Ishikawa (cell line): ENCODE measurements around the gene LZIC.

ENCODE experiments used
- CEBPB ChIP-seq: IDR thresholded peaks from 2 replicates; pipeline ENCODE4 v1.6.1; 2012
- CREB1 ChIP-seq: IDR thresholded peaks from 2 replicates; pipeline ENCODE4 v1.6.1; 2012; ENCODE audit warnings: low read depth
- EGR1 ChIP-seq: IDR thresholded peaks from 2 replicates; pipeline ENCODE4 v1.6.1; 2012
- EP300 ChIP-seq: IDR thresholded peaks from 2 replicates; pipeline ENCODE4 v1.6.1; 2012; ENCODE audit warnings: borderline replicate concordance
- FOXM1 ChIP-seq: IDR thresholded peaks from 2 replicates; pipeline ENCODE4 v1.6.1; 2012; ENCODE audit warnings: low read depth, borderline replicate concordance
- MAX ChIP-seq: IDR thresholded peaks from 2 replicates; pipeline ENCODE4 v1.6.1; 2012
- NFIC ChIP-seq: IDR thresholded peaks from 2 replicates; pipeline ENCODE4 v1.6.1; 2012
- RAD21 ChIP-seq: IDR thresholded peaks from 2 replicates; pipeline ENCODE4 v1.6.1; 2012; ENCODE audit warnings: low read depth
- REST ChIP-seq: IDR thresholded peaks from 2 replicates; pipeline ENCODE4 v1.6.1; 2012; ENCODE audit warnings: low read depth, mild to moderate bottlenecking
- TAF1 ChIP-seq: IDR thresholded peaks from 2 replicates; pipeline ENCODE4 v1.6.1; 2012; ENCODE audit warnings: low read depth, mild to moderate bottlenecking
- TCF12 ChIP-seq: IDR thresholded peaks from 2 replicates; pipeline ENCODE4 v1.6.1; 2012; ENCODE audit warnings: low read depth
- TEAD4 ChIP-seq: IDR thresholded peaks from 2 replicates; pipeline ENCODE4 v1.6.1; 2012
- USF1 ChIP-seq: IDR thresholded peaks from 2 replicates; pipeline ENCODE4 v1.6.1; 2012
- YY1 ChIP-seq: IDR thresholded peaks from 2 replicates; pipeline ENCODE4 v1.6.1; 2012; ENCODE audit warnings: low read depth
- ZBTB7A ChIP-seq: IDR thresholded peaks from 2 replicates; pipeline ENCODE4 v1.6.1; 2012; ENCODE audit warnings: low read depth

Gene LZIC

GRCh38 chr1:9908871-9909233, 34.3 kb downstream of the LZIC start:
- TF ChIP-seq ZBTB7A (no peak), MAX (no peak), USF1 (no peak), TCF12 (no peak), YY1 (no peak), TEAD4 (no peak), CEBPB (no peak), TAF1 (no peak), EP300 (no peak), REST (no peak), CREB1 (no peak), FOXM1 (no peak), NFIC (no peak), EGR1 (no peak)

- TF ChIP-seq YY1 (no peak), ZBTB7A (no peak), FOXM1 (no peak), NFIC (no peak), TCF12 (no peak), MAX (no peak), REST (no peak), CEBPB (no peak), TAF1 (no peak), CREB1 (no peak), RAD21 (no peak), USF1 (no peak), EGR1 (no peak), EP300 (no peak), TEAD4 (no peak)
Measured at GRCh38 chr1:9907441-9907840, 35.8 kb downstream of the LZIC start.

- TF ChIP-seq CEBPB (no peak), YY1 (no peak), NFIC (no peak), MAX (no peak), CREB1 (no peak), EP300 (no peak), RAD21 (no peak), TEAD4 (no peak), USF1 (no peak), FOXM1 (no peak), EGR1 (no peak), REST (no peak), TCF12 (no peak), TAF1 (no peak), ZBTB7A (no peak)
Measured at GRCh38 chr1:9906466-9906865, 36.7 kb downstream of the LZIC start.

GRCh38 chr1:9905010-9905409, 38.2 kb downstream of the LZIC start:
- no peak for TF ChIP-seq ZBTB7A
- no peak for TF ChIP-seq USF1
- TF ChIP-seq RAD21: no peak
- no peak for TF ChIP-seq YY1
- no peak for TF ChIP-seq CEBPB
- no peak for TF ChIP-seq NFIC
- no peak for TF ChIP-seq MAX
- TF ChIP-seq REST: no peak
- no peak for TF ChIP-seq TAF1
- TF ChIP-seq TCF12: no peak
- no peak for TF ChIP-seq EP300
- TF ChIP-seq TEAD4: no peak
- TF ChIP-seq CREB1: no peak
- no peak for TF ChIP-seq FOXM1
- no peak for TF ChIP-seq EGR1
